Mammary epithelial cell (primary cell): ENCODE measurements around the gene PTPRQ.

Experiments used
- CTCF ChIP-seq, 2 donors: IDR thresholded peaks in 1 of 2; conservative IDR thresholded peaks in 1 of 2; 2 replicates each; pipeline ENCODE4 v1.5.1; 2011 to 2012; ENCODE audit warnings: inconsistent platforms in 2 of 2, low read length in 2 of 2, mild to moderate bottlenecking in 2 of 2, control low read depth in 1 of 2, low read depth in 1 of 2; ENCODE audit not compliant: insufficient read depth in 1 of 2; ENCODE audit errors: extremely low read depth in 1 of 2
- EZH2 ChIP-seq: IDR thresholded peaks from 2 replicates; pipeline ENCODE4 v1.6.1; 2012; ENCODE audit warnings: low read length, inconsistent platforms, borderline replicate concordance

GRCh38 chr12:80512781-80513180 is 68.7 kb downstream of the PTPRQ start:
- TF ChIP-seq CTCF (conservative IDR thresholded peaks at IDR 0.05 in 1 of 2, IDR thresholded peaks at IDR 0.05 in 1 of 2; ENCODE audit: extremely low read depth in 1 of 2, insufficient read depth in 1 of 2, low read depth in 1 of 2, low read length in 2 of 2) = no peak
- TF ChIP-seq EZH2 = no peak
